Trophoblast cell (in vitro differentiated cells and primary cell): Measurements from ENCODE around the gene OR51D1.

ENCODE experiments used
- DNase-seq, 2 donors: peaks; one replicate each; pipeline ENCODE4 v3.0.0-alpha.2; 2016
- H2AFZ ChIP-seq: 2 replicates; pipeline ENCODE4 v1.6.1; 2013; ENCODE audit warnings: low read length, moderate library complexity, mild to moderate bottlenecking; ENCODE audit not compliant: insufficient read depth, poor library complexity
- H2AK5ac ChIP-seq: 2 replicates; pipeline ENCODE4 v1.6.1; 2013; ENCODE audit warnings: mild to moderate bottlenecking, low read length
- H2BK120ac ChIP-seq: 2 replicates; pipeline ENCODE4 v1.6.1; 2013; ENCODE audit warnings: low read length, mild to moderate bottlenecking, moderate library complexity; ENCODE audit not compliant: insufficient read depth, poor library complexity
- H2BK12ac ChIP-seq: 2 replicates; pipeline ENCODE4 v1.6.1; 2013; ENCODE audit warnings: mild to moderate bottlenecking, low read length, moderate library complexity
- H2BK5ac ChIP-seq: 2 replicates; pipeline ENCODE4 v1.6.1; 2013; ENCODE audit warnings: low read length, low read depth, moderate library complexity, mild to moderate bottlenecking; ENCODE audit not compliant: poor library complexity
- H3K14ac ChIP-seq: 2 replicates; pipeline ENCODE4 v1.6.1; 2013; ENCODE audit warnings: mild to moderate bottlenecking, low read length
- H3K18ac ChIP-seq: 2 replicates; pipeline ENCODE4 v1.6.1; 2013; ENCODE audit warnings: mild to moderate bottlenecking, low read length
- H3K23ac ChIP-seq: 2 replicates; pipeline ENCODE4 v1.6.1; 2013; ENCODE audit warnings: low read length
- H3K27ac ChIP-seq: 2 replicates; pipeline ENCODE4 v1.5.1; 2013; ENCODE audit warnings: low read depth, mild to moderate bottlenecking, inconsistent platforms, low read length, moderate library complexity
- H3K27me3 ChIP-seq: 2 replicates; pipeline ENCODE4 v1.6.1; 2013; ENCODE audit warnings: inconsistent platforms, mild to moderate bottlenecking, low read length, moderate library complexity; ENCODE audit not compliant: insufficient read depth
- H3K36me3 ChIP-seq, 2 experiments: 1 replicate in 1 of 2; 2 replicates in 1 of 2; pipeline ENCODE4 v1.6.1; 2013; ENCODE audit warnings: low read length in 2 of 2, mild to moderate bottlenecking in 2 of 2, moderate library complexity in 1 of 2; ENCODE audit not compliant: insufficient read depth in 2 of 2, control insufficient read depth in 1 of 2
- H3K4ac ChIP-seq: 2 replicates; pipeline ENCODE4 v1.6.1; 2013; ENCODE audit warnings: low read depth, mild to moderate bottlenecking, low read length, moderate library complexity
- H3K4me1 ChIP-seq, 2 experiments: 1 replicate in 1 of 2; 2 replicates in 1 of 2; pipeline ENCODE4 v1.6.1; 2013; ENCODE audit warnings: low read length in 2 of 2, mild to moderate bottlenecking in 2 of 2, moderate library complexity in 1 of 2; ENCODE audit not compliant: insufficient read depth in 2 of 2, control insufficient read depth in 1 of 2
- H3K4me2 ChIP-seq: 2 replicates; pipeline ENCODE4 v1.6.1; 2013; ENCODE audit warnings: inconsistent platforms, mild to moderate bottlenecking, low read length, moderate library complexity
- H3K4me3 ChIP-seq: 2 replicates; pipeline ENCODE4 v1.5.1; 2013; ENCODE audit warnings: mild to moderate bottlenecking, low read depth, low read length, inconsistent platforms
- H3K79me1 ChIP-seq: one replicate; pipeline ENCODE4 v1.6.1; 2013; ENCODE audit warnings: low read length
- H3K79me2 ChIP-seq: 2 replicates; pipeline ENCODE4 v1.6.1; 2013; ENCODE audit warnings: low read length, mild to moderate bottlenecking; ENCODE audit not compliant: control insufficient read depth, insufficient read depth, poor library complexity
- H3K9ac ChIP-seq: 2 replicates; pipeline ENCODE4 v1.6.1; 2013; ENCODE audit warnings: mild to moderate bottlenecking, low read length
- H3K9me3 ChIP-seq: 2 replicates; pipeline ENCODE4 v1.6.1; 2013; ENCODE audit warnings: low read depth, mild to moderate bottlenecking, control low read depth, inconsistent platforms, low read length; ENCODE audit not compliant: insufficient read depth
- H4K12ac ChIP-seq: 2 replicates; pipeline ENCODE4 v1.6.1; 2013; ENCODE audit warnings: low read depth, mild to moderate bottlenecking, low read length, moderate library complexity
- H4K8ac ChIP-seq: 2 replicates; pipeline ENCODE4 v1.6.1; 2013; ENCODE audit warnings: low read depth, mild to moderate bottlenecking, low read length, moderate library complexity
- H4K91ac ChIP-seq: one replicate; pipeline ENCODE4 v1.6.1; 2013; ENCODE audit warnings: low read depth, mild to moderate bottlenecking, low read length, moderate library complexity
- WGBS: extraction: QIAGEN DNeasy Blood & Tissue Kit; methylation state at CpG from one replicate; pipeline ENCODE4 v1.1.7; 2013; ENCODE audit warnings: missing lambda C conversion rate; ENCODE audit not compliant: insufficient read length, insufficient coverage; ENCODE audit errors: extremely low coverage; 5-methylcytosine and 5-hydroxymethylcytosine counted together

OR51D1 gene

DNA sequence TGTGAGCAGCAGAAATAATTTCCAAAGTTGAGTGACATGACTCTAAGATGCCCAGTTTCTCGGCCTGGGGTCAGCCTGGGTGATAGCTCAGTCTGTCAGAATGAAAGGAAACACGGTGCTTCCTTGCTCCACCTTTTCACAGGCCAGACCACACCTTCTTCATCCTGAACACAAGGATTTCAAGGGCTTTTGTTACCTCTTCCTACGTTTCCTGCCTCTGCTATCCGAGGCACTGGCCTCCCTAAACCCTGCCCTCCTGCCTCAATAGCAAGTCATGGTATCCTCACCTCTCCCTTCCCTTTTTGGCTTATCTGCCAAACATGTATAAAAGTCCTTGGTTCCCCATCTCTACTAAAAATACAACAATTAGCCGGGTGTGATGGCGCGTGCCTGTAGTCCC lies 4.8 kb downstream of the OR51D1 start:
- Histone ChIP-seq H3K14ac (no peak overlapping the region), H3K9ac (no peak overlapping the region), H2AK5ac (no peak overlapping the region), H3K79me1 (no peaks in the 10 kb centered on the region), H3K4me3 (no peak overlapping the region), H4K91ac (no peak overlapping the region), H3K36me3 (no peaks in the 10 kb centered on the region), H3K27ac (no peak overlapping the region), H2BK12ac (no peak overlapping the region), H3K23ac (no peak overlapping the region), H3K27me3 (no peaks in the 10 kb centered on the region), H3K9me3 (peaks cover 6% of the 10 kb centered on the region), H3K18ac (no peak overlapping the region), H2BK120ac (no peak overlapping the region), H2AFZ (no peak overlapping the region), H3K4me2 (no peak overlapping the region), H3K4ac (no peak overlapping the region), H3K4me1 (peaks cover 7 to 8% of the 10 kb centered on the region in 2 experiments), H4K8ac (no peak overlapping the region), H3K79me2 (no peaks in the 10 kb centered on the region), H2BK5ac (no peak overlapping the region), H4K12ac (no peak overlapping the region)
- WGBS, result no CpG with 5 or more reads among the region's 7 CpGs
- no peak for DNase-seq

DNA sequence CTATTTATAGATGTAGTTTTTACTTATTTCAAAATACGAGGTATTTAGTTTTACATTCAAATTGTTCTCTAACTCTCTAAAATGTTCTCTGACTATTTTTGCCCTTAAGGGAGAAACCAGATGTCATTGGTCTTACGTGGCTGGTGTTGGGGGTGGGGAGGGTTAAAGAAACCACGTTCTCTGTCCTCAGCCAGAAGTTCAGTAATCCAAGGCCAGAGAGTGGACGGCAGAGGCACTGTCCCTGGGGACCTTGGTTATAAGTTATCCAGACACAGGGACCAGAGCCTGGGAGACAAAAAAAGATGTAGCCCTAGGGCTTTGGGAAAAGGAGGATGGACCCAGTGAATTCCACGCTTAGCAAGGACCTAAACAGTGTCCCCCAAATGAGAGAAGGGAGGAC lies 5.8 kb downstream of the OR51D1 start:
- H4K8ac ChIP-seq, result no peak overlapping the region
- H3K27me3 ChIP-seq, result no peaks in the 10 kb centered on the region
- no peak overlapping the region for H3K27ac ChIP-seq
- H3K23ac ChIP-seq, result no peak overlapping the region
- no peak overlapping the region for H3K18ac ChIP-seq
- no peak overlapping the region for H4K91ac ChIP-seq
- no CpG with 5 or more reads among the region's 5 CpGs for WGBS
- H3K9me3 ChIP-seq, result peaks cover 5% of the 10 kb centered on the region
- no peaks in the 10 kb centered on the region for H3K79me2 ChIP-seq
- no peak overlapping the region for H2BK5ac ChIP-seq
- peaks cover 7 to 8% of the 10 kb centered on the region in 2 experiments for H3K4me1 ChIP-seq
- H3K4ac ChIP-seq, result no peak overlapping the region
- H2BK12ac ChIP-seq, result no peak overlapping the region
- no peak overlapping the region for H2AK5ac ChIP-seq
- H3K79me1 ChIP-seq, result no peaks in the 10 kb centered on the region
- no peak overlapping the region for H2BK120ac ChIP-seq
- no peak for DNase-seq
- H3K14ac ChIP-seq, result no peak overlapping the region
- no peaks in the 10 kb centered on the region for H3K36me3 ChIP-seq
- H2AFZ ChIP-seq, result no peak overlapping the region
- no peak overlapping the region for H3K9ac ChIP-seq
- no peak overlapping the region for H3K4me3 ChIP-seq
- no peak overlapping the region for H4K12ac ChIP-seq
- H3K4me2 ChIP-seq, result no peak overlapping the region

DNA sequence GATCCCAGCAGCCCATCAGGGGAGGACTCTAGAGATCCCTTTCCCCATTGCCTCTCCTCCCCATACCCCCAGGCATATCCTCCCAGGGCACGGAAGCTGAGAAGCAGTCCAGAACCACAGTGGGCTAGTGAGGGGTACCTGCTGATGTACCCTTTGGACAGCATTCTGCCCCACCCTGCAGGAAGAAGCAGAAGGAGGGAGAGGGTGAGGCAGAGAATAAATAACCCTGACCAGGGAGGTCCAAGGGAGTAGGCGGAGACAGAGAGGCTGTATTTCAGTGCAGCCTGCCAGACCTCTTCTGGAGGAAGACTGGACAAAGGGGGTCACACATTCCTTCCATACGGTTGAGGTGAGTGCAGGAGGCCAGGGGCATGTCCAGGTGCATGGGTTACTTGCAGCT lies 6.4 kb downstream of the OR51D1 start, which contains the start of gene OR51E1:
Gene OR51E1 (plus strand): TSS at position 301 of the 400 bp plus-strand sequence. CDS start 8,545 bp downstream, outside the sequence.
- H2BK5ac ChIP-seq, result no peak within 1 kb of the TSS
- no peak for DNase-seq
- no peak within 1 kb of the TSS for H3K4me3 ChIP-seq
- H2AK5ac ChIP-seq, result no peak within 1 kb of the TSS
- no peak within 1 kb of the TSS for H3K23ac ChIP-seq
- H2BK120ac ChIP-seq, result no peak within 1 kb of the TSS
- H4K12ac ChIP-seq, result no peak within 1 kb of the TSS
- H2BK12ac ChIP-seq, result no peak within 1 kb of the TSS
- no peak within 1 kb of the TSS for H4K91ac ChIP-seq
- H4K8ac ChIP-seq, result no peak within 1 kb of the TSS
- WGBS, result no CpG with 5 or more reads among the region's 3 CpGs
- H3K79me2 ChIP-seq, result no peaks in the 10 kb centered on the region
- H2AFZ ChIP-seq, result no peak within 1 kb of the TSS
- H3K4me2 ChIP-seq, result no peak within 1 kb of the TSS
- H3K27me3 ChIP-seq, result no peaks in the 10 kb centered on the region
- no peak within 1 kb of the TSS for H3K18ac ChIP-seq
- no peak within 1 kb of the TSS for H3K9ac ChIP-seq
- no peak within 1 kb of the TSS for H3K14ac ChIP-seq
- H3K36me3 ChIP-seq, result no peaks in the 10 kb centered on the region
- H3K9me3 ChIP-seq, result peaks cover 5% of the 10 kb centered on the region
- H3K27ac ChIP-seq, result no peak within 1 kb of the TSS
- H3K4me1 ChIP-seq, result peaks cover 7 to 8% of the 10 kb centered on the region in 2 experiments
- no peak within 1 kb of the TSS for H3K4ac ChIP-seq
- no peaks in the 10 kb centered on the region for H3K79me1 ChIP-seq

DNA sequence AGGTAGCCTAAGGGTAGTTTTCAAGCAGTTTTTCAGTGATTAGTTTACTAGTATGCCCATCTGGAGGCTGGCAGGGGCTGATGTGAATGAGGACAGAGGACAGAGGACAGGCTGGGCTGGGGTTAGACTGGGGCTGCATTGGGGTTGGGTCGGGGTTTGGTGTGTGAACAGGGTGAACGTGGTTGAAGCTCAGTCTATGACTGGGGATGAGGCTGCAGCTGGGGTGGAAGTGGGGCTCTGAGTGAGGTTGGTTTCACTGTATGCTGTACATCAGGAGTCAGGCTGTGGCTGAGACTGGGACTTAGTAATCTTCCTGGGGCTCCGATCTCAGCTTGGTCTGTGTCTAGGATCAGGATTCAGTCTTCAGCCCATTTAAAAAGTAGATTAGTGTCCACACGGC lies 7.0 kb downstream of the OR51D1 start:
- H4K12ac ChIP-seq, result no peak overlapping the region
- H2AFZ ChIP-seq, result no peak overlapping the region
- H2BK12ac ChIP-seq, result no peak overlapping the region
- H2BK5ac ChIP-seq, result no peak overlapping the region
- no peak overlapping the region for H2BK120ac ChIP-seq
- H3K23ac ChIP-seq, result no peak overlapping the region
- no peak overlapping the region for H3K4ac ChIP-seq
- no peaks in the 10 kb centered on the region for H3K79me1 ChIP-seq
- no peak overlapping the region for H3K9ac ChIP-seq
- no peak overlapping the region for H3K4me3 ChIP-seq
- H3K14ac ChIP-seq, result no peak overlapping the region
- no peaks in the 10 kb centered on the region for H3K36me3 ChIP-seq
- WGBS, result no CpG with 5 or more reads among the region's 4 CpGs
- no peak overlapping the region for H3K18ac ChIP-seq
- no peak overlapping the region for H3K4me2 ChIP-seq
- H3K4me1 ChIP-seq, result peaks cover 7 to 8% of the 10 kb centered on the region in 2 experiments
- no peak overlapping the region for H4K8ac ChIP-seq
- no peaks in the 10 kb centered on the region for H3K79me2 ChIP-seq
- H3K27ac ChIP-seq, result no peak overlapping the region
- no peaks in the 10 kb centered on the region for H3K27me3 ChIP-seq
- no peak overlapping the region for H2AK5ac ChIP-seq
- no peak overlapping the region for H4K91ac ChIP-seq
- DNase-seq, result no peak
- peaks cover 5% of the 10 kb centered on the region for H3K9me3 ChIP-seq
